Measurements from ENCODE around the gene APMAP. TPM values are rescaled to one million over a fixed set of nuclear protein-coding genes. Genes with fewer than 3 reads are reported as not detected.

Gene APMAP
- total RNA-seq, 1 donor from 2014 or later, result 68.7 TPM

GRCh38 chr20:25025091-25025861 lies 32.7 kb upstream of the APMAP start:
- DNase-seq (ENCODE audit: low read depth in 2 of 2), result no peak

- no peak for DNase-seq (ENCODE audit: low read depth in 2 of 2)
Observed at GRCh38 chr20:25024171-25024570, 31.6 kb upstream of the APMAP start.

- DNase-seq (ENCODE audit: low read depth in 2 of 2), result no peak
Observed at GRCh38 chr20:25023356-25023755, 30.8 kb upstream of the APMAP start.

GRCh38 chr20:25022680-25023079 lies 30.1 kb upstream of the APMAP start:
- DNase-seq (ENCODE audit: low read depth in 2 of 2), result no peak

GRCh38 chr20:25021336-25021735 lies 28.8 kb upstream of the APMAP start:
- no peak for DNase-seq (ENCODE audit: low read depth in 2 of 2)

- DNase-seq (ENCODE audit: low read depth in 2 of 2), result no peak
Observed at GRCh38 chr20:25020901-25021301, 28.4 kb upstream of the APMAP start.

GRCh38 chr20:25020345-25020744 lies 27.8 kb upstream of the APMAP start:
- DNase-seq (ENCODE audit: low read depth in 2 of 2), result no peak

GRCh38 chr20:25019381-25020155 lies 27.0 kb upstream of the APMAP start:
- no peak for DNase-seq (ENCODE audit: low read depth in 2 of 2)

GRCh38 chr20:25018841-25019240 lies 26.3 kb upstream of the APMAP start:
- no peak for DNase-seq (ENCODE audit: low read depth in 2 of 2)

- no peak for DNase-seq (ENCODE audit: low read depth in 2 of 2)
Observed at GRCh38 chr20:25018425-25018824, 25.9 kb upstream of the APMAP start.

- DNase-seq (ENCODE audit: low read depth in 2 of 2), result no peak
Observed at GRCh38 chr20:25017257-25017803, 24.8 kb upstream of the APMAP start.

- DNase-seq (ENCODE audit: low read depth in 2 of 2), result no peak
Observed at GRCh38 chr20:25016471-25016870, 23.9 kb upstream of the APMAP start.

GRCh38 chr20:25015986-25016385 lies 23.4 kb upstream of the APMAP start:
- no peak for DNase-seq (ENCODE audit: low read depth in 2 of 2)

GRCh38 chr20:25014816-25015215 lies 22.3 kb upstream of the APMAP start:
- DNase-seq (ENCODE audit: low read depth in 2 of 2), result no peak

- no peak for DNase-seq (ENCODE audit: low read depth in 2 of 2)
Observed at GRCh38 chr20:25013478-25014380, 21.2 kb upstream of the APMAP start.

GRCh38 chr20:25012616-25013189 lies 20.2 kb upstream of the APMAP start:
- no peak for DNase-seq (ENCODE audit: low read depth in 2 of 2)

- no peak for DNase-seq (ENCODE audit: low read depth in 2 of 2)
Observed at GRCh38 chr20:25011831-25012241, 19.3 kb upstream of the APMAP start.

- DNase-seq (ENCODE audit: low read depth in 2 of 2), result no peak
Observed at GRCh38 chr20:25011261-25011660, 18.7 kb upstream of the APMAP start.

- DNase-seq (ENCODE audit: low read depth in 2 of 2), result no peak
Observed at GRCh38 chr20:25009218-25010145, 16.9 kb upstream of the APMAP start.

All from dermis microvascular lymphatic vessel endothelial cell (primary cell).